Lung (tissue), 12 donors: Measurements from ENCODE around the gene PROM2. TPM values are rescaled to one million over a fixed set of nuclear protein-coding genes. Genes with fewer than 3 reads are reported as not detected.

ENCODE experiments used
- ATAC-seq: fragments of 200-7000 bp; cut with Tn5 transposase; one replicate; pipeline ENCODE4 v1.9.1; 2020; ENCODE audit warnings: moderate number of reproducible peaks; ENCODE audit not compliant: insufficient read depth, low FRiP score
- DNase-seq, 3 donors: peaks; one replicate each; pipeline ENCODE4 v3.0.0-alpha.2; 2013 to 2017
- H3K27ac ChIP-seq, 2 donors: one replicate each; pipeline ENCODE4 v1.5.1; 2013; ENCODE audit warnings: mild to moderate bottlenecking in 2 of 2, moderate library complexity in 2 of 2, control low read depth in 1 of 2, inconsistent platforms in 1 of 2, low read depth in 1 of 2, low read length in 1 of 2
- H3K27me3 ChIP-seq, 3 donors: one replicate each; pipeline ENCODE4 v1.5.1; 2013; ENCODE audit warnings: low read length in 2 of 3; ENCODE audit not compliant: control insufficient read depth in 3 of 3, insufficient read depth in 3 of 3
- H3K36me3 ChIP-seq, 4 donors: one replicate each; pipeline ENCODE4 v1.5.1; 2013; ENCODE audit warnings: low read length in 4 of 4, mild to moderate bottlenecking in 1 of 4, moderate library complexity in 1 of 4; ENCODE audit not compliant: control insufficient read depth in 4 of 4, insufficient read depth in 4 of 4
- H3K4me1 ChIP-seq, 5 donors: one replicate each; pipeline ENCODE4 v1.5.1; 2013; ENCODE audit warnings: low read length in 5 of 5, mild to moderate bottlenecking in 2 of 5, moderate library complexity in 1 of 5; ENCODE audit not compliant: control insufficient read depth in 5 of 5, insufficient read depth in 5 of 5
- H3K4me3 ChIP-seq: one replicate; pipeline ENCODE4 v1.5.1; 2013; ENCODE audit warnings: mild to moderate bottlenecking, control low read depth, moderate library complexity
- H3K9ac ChIP-seq, 2 donors: one replicate each; pipeline ENCODE4 v1.5.1; 2013; ENCODE audit warnings: low read length in 2 of 2, control low read depth in 1 of 2; ENCODE audit not compliant: insufficient read depth in 1 of 2
- H3K9me3 ChIP-seq, 4 donors: one replicate each; pipeline ENCODE4 v1.5.1; 2013; ENCODE audit warnings: low read length in 3 of 4, mild to moderate bottlenecking in 1 of 4, moderate library complexity in 1 of 4; ENCODE audit not compliant: control insufficient read depth in 4 of 4, insufficient read depth in 3 of 4
- WGBS, 2 donors: extraction: QIAGEN DNeasy Blood & Tissue Kit; methylation state at CpG; one replicate each; pipeline ENCODE4 v1.1.7; 2013; 5-methylcytosine and 5-hydroxymethylcytosine counted together
- polyA plus RNA-seq, 2 donors: library from polyadenylated mRNA; stranded (reverse); fragments of 200-250 nt; gene quantifications; one replicate each; pipeline ENCODE4 v1.2.1, GENCODE V29; 2013
- total RNA-seq, 2 donors: library from RNA; depleted of rRNA in 1 of 2; stranded (reverse); fragments of >200 nt in 1 of 2; gene quantifications; one replicate each; pipeline ENCODE4 v1.2.1, GENCODE V29; 2014 to 2021
- TF ChIP-seq, protein P1 (sequence below): IDR thresholded peaks from 2 replicates; pipeline ENCODE4 v1.5.1; 2012; ENCODE audit warnings: mild to moderate bottlenecking; ENCODE audit errors: control extremely low read depth, extremely low read depth
- donor health status: control.
- donor health status: control.
- donor health status: Bipolar disorder and iron deficiency.
- donor health status: healthy.
- donor health status: DM: yes; HTN: yes; CAD: no.

The PROM2 gene
- total and polyA plus RNA-seq, 4 donors = 4.1 to 11.5 (median 5.2) TPM

GRCh38 chr2:95320986-95321767 lies 46.9 kb downstream of the PROM2 start:
- no peak for DNase-seq
- H3K27ac ChIP-seq = no peak overlapping the region
- H3K9ac ChIP-seq = no peak overlapping the region
- no peaks in the 10 kb centered on the region for H3K36me3 ChIP-seq
- H3K4me1 ChIP-seq = no peaks in the 10 kb centered on the region
- 71 to 82% methylated on average over 18 of the region's 18 CpGs for WGBS, 2 donors
- no peaks in the 10 kb centered on the region for H3K9me3 ChIP-seq
- no peak overlapping the region for H3K4me3 ChIP-seq
- ATAC-seq = no peak
- TF ChIP-seq, protein P1, sequence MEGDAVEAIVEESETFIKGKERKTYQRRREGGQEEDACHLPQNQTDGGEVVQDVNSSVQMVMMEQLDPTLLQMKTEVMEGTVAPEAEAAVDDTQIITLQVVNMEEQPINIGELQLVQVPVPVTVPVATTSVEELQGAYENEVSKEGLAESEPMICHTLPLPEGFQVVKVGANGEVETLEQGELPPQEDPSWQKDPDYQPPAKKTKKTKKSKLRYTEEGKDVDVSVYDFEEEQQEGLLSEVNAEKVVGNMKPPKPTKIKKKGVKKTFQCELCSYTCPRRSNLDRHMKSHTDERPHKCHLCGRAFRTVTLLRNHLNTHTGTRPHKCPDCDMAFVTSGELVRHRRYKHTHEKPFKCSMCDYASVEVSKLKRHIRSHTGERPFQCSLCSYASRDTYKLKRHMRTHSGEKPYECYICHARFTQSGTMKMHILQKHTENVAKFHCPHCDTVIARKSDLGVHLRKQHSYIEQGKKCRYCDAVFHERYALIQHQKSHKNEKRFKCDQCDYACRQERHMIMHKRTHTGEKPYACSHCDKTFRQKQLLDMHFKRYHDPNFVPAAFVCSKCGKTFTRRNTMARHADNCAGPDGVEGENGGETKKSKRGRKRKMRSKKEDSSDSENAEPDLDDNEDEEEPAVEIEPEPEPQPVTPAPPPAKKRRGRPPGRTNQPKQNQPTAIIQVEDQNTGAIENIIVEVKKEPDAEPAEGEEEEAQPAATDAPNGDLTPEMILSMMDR = no peak
- H3K27me3 ChIP-seq = no peaks in the 10 kb centered on the region

DNA sequence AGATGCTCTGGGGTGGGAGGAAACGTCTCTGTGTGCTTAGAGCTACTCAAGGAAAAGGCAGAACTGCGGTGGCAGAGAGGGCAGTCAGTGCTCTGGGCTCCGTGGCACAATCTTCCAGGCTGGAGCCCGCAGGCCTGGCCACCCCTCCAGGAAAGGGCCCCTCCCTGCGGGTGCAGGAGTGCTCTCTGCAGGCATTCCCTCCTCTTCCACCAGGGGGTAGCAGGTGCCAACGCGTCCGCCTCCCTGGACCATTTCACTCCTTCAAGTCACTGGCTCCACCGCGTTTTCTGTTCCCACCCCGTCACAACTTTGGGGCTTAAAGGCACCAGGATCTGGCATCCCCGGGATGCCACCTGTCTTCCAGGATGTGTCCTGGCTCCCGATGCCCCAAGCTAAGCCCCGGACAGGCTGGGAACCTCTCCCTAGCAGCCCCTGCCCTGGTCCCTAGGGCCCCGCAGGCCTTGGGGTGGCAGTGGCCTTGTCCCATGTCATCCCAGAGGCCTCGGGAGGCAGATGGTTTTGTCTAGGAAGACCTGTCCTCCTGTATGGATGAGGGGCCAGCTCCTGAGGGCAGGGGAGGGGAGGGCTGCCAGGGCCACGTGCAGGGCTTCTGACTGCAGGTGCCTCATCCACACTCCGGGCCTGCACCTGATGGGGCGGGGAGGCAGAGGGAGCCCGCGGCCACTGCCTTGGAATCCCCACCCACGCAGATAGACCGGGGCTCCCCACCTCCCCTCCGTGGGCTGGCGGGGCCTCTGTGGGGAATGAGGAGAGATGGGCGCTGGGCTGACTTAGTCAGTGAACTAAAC lies 49.3 kb downstream of the PROM2 start:
- Histone ChIP-seq H3K36me3 (no peaks in the 10 kb centered on the region), H3K4me3 (no peak overlapping the region), H3K4me1 (no peaks in the 10 kb centered on the region), H3K9me3 (peaks cover 0 to 2% (median 0%) of the 10 kb centered on the region in 4 donors), H3K27me3 (no peaks in the 10 kb centered on the region), H3K9ac (no peak overlapping the region), H3K27ac (no peak overlapping the region)
- DNase-seq (no peak), ATAC-seq (no peak)
- TF ChIP-seq, protein P1 = no peak
- WGBS, 2 donors = 81% methylated on average over 26 of the region's 26 CpGs

GRCh38 chr2:95325026-95325425 lies 50.8 kb downstream of the PROM2 start:
- Histone ChIP-seq H3K9me3 (peaks cover 0 to 2% (median 0%) of the 10 kb centered on the region in 4 donors), H3K27me3 (no peaks in the 10 kb centered on the region), H3K4me1 (no peaks in the 10 kb centered on the region), H3K27ac (no peak overlapping the region), H3K9ac (no peak overlapping the region), H3K4me3 (no peak overlapping the region), H3K36me3 (no peaks in the 10 kb centered on the region)
- ATAC-seq = no peak
- TF ChIP-seq, protein P1 = no peak
- DNase-seq = no peak
- WGBS, 2 donors = 90 to 93% methylated on average over 10 to 13 of the region's 13 CpGs
